GM12801 (cell line): ENCODE data around the gene ZNF384.

Source experiments
- TF ChIP-seq, protein P1 (sequence below): IDR thresholded peaks from one replicate; pipeline ENCODE4 v1.5.1; 2011; ENCODE audit warnings: control low read depth; ENCODE audit not compliant: insufficient read length; ENCODE audit errors: extremely low read depth

The ZNF384 gene

DNA sequence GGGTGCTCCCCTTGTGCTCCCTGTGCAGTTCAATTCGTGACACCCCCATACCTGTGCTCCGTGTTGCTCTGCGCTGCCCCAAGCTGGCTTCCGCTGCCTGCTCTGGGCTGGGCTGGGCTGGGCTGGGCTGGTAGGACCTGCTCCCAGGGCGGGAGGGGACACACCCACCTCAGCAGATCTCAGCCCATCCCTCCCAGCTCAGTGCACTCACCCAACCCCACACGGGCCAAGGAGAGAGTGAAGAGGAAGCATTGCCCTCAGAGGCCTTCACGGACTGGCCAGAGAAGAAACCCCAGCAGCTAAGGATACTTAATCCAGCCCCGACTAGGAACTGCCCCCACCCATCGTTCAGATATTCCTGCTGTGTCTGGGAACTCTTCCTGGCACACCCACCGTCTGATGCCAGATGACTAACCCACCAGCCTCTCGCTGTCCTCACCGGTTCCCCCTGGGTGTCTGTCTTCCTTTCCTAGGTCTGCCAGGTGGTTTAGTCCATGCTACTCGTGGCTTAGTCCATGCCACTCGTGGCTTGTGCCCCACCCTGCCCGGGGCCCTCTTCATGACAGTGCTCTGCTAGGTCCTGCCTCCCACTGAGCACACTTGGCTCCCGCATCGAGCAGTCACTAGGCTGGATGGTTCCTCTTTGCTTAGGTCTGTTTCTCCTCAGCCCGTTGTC is 53.2 kb downstream of the ZNF384 start, which contains the start of gene LPAR5:
LPAR5 (minus strand) TSS at position 104 of the 676 bp plus-strand sequence. CDS start 14,711 bp downstream, outside the sequence.
- TF ChIP-seq, protein P1, sequence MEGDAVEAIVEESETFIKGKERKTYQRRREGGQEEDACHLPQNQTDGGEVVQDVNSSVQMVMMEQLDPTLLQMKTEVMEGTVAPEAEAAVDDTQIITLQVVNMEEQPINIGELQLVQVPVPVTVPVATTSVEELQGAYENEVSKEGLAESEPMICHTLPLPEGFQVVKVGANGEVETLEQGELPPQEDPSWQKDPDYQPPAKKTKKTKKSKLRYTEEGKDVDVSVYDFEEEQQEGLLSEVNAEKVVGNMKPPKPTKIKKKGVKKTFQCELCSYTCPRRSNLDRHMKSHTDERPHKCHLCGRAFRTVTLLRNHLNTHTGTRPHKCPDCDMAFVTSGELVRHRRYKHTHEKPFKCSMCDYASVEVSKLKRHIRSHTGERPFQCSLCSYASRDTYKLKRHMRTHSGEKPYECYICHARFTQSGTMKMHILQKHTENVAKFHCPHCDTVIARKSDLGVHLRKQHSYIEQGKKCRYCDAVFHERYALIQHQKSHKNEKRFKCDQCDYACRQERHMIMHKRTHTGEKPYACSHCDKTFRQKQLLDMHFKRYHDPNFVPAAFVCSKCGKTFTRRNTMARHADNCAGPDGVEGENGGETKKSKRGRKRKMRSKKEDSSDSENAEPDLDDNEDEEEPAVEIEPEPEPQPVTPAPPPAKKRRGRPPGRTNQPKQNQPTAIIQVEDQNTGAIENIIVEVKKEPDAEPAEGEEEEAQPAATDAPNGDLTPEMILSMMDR = no peak

DNA sequence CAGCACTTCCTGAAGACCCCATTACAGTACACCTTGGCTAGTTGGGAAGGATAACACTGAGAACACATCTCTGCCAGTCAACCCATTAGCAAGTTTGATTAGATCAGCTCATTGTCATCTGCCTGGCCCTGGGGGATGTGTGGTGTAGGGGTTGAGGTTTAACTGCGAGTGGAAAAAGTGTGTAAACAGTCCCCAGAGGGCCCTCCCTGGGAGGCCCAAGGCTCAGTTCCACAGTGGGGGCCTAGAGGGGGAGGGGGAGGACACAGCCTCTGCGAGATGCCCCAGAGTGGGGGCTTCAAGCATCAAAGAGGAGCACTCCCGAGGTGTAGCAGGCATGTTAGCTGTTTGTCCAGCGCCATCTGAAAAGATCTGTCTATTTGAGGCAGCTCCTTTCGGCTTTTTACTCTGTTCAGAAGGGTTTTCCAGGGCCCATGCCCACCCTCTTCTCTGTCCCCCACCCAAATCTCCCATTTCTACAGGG is 53.8 kb downstream of the ZNF384 start:
- TF ChIP-seq, protein P1 = no peak

DNA sequence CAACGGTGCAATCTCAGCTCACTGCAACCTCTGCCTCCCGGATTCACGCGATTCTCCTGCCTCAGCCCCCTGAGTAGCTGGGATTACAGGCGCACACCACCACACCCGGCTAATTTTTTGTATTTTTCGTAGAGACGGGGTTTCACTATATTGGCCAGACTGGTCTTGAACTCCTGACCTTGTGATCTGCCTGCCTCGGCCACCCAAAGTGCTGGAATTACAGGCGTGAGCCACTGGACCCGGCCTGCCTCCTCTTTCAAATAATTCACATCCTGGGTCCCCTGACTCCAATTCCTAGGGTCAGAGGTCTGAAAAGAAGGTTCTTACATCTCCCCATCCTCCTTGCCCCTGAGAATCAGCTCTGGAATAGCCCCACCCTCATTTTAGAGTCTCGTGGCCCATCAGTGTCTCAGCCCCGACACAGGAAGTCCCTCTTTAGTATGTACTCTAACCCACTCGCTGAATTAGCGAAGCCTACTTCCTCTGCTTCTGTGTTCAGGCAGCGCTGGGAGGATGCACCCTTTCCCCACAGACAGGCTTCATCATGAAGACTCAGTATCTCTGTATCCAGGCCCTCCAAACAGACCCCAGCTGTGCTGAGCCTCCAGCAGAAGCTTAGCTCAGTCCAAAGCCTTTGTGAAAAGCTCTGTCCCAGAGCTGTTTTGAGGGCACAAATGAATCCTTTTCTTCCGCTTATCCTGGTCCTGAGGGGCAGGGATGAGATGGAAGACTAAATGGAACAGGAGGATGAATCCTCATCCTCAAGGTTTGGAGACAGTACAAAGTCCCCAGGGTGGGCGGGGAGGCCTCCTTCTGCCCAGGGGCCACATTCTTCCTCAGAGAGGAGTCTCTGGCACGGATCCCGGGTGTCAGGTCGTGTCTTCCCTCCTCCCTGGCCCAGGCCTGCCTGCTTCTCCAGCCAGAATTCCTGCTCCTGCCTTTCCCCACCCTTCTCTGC is 56.9 kb downstream of the ZNF384 start:
- TF ChIP-seq, protein P1 = no peak

DNA sequence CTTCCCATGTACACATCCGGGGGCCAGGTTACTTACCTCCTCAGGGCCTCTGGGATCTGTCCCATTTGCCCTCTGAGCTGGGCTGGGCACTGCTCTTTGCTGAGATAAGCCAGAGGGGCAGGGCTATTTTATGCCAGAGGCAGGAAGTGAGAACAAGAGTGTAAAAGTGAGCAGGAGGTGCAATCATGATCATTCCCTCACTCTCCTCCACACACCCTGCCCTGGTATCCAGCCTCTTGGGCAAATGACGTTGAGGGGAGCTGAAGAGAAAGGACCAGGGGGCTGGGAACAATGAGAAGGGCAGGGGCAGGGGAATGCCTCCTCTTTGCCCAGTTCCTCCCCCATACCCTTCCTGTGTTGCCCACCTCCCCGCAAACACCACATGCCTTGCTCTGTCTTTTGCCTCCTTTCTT is 57.6 kb downstream of the ZNF384 start:
- TF ChIP-seq, protein P1 = no peak

DNA sequence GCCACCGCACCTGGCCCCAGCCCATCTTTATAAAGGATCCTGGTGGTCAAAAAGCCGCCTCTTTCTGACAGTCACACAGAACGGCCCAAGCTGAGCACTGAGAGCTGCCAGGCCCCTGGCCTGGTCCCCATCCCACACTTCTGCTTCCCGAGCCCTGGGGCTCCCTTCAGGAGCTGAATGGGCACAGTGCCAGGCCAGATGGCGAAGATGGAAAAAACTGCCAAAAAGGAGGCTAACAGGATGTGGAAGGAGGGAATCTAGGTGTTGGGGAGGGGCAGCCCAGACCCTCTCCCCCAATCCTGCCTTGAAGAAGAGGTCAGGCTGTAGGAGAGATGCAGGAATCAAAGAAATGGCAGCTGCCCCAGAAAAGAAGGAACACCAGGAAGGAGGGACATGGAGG is 58.4 kb downstream of the ZNF384 start:
- TF ChIP-seq, protein P1 = no peak

DNA sequence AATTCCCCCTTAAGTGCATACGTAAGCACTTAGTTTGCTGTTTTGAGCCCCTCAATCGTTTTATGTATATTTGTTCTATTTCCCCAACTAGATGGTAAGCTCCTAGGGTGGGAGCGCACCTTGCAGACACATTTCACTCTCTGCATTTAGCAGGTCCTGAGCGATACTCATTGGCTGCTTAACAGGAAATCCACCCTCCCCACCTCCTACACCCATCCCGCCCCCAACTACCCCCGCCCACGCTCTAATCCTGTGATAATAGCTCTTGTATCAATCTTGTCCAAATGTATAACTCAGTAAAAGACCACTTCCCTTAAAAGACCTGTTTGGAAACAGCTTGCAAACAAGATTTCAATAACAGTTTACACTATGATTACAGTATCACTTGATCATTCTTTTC is 61.6 kb downstream of the ZNF384 start:
- TF ChIP-seq, protein P1 = no peak

DNA sequence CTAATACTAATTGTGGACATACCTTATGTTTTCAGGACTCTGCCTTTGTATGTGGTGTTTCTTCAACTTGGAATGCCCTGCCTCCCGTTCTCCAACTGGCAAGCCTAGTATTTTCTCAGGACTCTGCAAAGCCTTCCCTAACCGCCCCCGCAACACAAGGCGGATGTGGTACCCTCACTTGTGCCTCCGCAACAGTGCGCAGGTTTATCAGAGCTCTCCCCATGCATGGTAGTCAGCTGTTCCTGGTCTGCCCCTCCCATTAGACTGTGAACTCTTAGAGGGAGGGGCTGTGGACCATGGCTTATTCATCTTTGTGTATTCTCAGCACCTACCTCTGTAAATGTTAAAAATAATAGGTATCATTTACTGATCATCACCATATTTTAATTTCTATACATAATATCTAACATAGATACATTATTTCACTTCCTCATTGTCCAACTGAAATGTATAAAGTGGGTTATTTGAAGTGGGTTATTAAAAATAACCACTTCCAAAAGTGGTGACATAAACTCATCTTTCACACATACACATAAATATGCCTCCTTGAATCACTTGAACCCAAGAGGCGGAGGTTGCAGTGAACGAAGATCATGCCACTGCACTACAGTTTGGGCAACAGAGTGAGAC is 62.4 kb downstream of the ZNF384 start:
- TF ChIP-seq, protein P1 = no peak
